Transverse colon (tissue), 4 donors: ENCODE results near the gene NUB1.

Experiments
- POLR2A ChIP-seq: fragments of 450-650 bp; IDR thresholded peaks from one replicate; pipeline ENCODE4 v1.6.1; 2016; ENCODE audit warnings: antibody characterized with exemption, mild to moderate bottlenecking, moderate library complexity
- POLR2AphosphoS5 ChIP-seq, 3 donors: sonication (generic); formaldehyde crosslinking; IDR thresholded peaks; one replicate each; pipeline ENCODE4 v1.6.1; 2016; ENCODE audit warnings: antibody characterized with exemption in 3 of 3
- TF ChIP-seq, protein P1 (sequence below), 5 experiments: fragments of 200-600 bp in 3 of 5; fragments of 450-650 bp in 2 of 5; sonication (generic) in 3 of 5; IDR thresholded peaks; 1 replicate in 2 of 5; 2 replicates in 3 of 5; pipeline ENCODE4 v1.5.1; 2016 to 2017; ENCODE audit warnings: antibody characterized with exemption in 5 of 5, inconsistent platforms in 3 of 5, mild to moderate bottlenecking in 2 of 5, moderate library complexity in 1 of 5

DNA sequence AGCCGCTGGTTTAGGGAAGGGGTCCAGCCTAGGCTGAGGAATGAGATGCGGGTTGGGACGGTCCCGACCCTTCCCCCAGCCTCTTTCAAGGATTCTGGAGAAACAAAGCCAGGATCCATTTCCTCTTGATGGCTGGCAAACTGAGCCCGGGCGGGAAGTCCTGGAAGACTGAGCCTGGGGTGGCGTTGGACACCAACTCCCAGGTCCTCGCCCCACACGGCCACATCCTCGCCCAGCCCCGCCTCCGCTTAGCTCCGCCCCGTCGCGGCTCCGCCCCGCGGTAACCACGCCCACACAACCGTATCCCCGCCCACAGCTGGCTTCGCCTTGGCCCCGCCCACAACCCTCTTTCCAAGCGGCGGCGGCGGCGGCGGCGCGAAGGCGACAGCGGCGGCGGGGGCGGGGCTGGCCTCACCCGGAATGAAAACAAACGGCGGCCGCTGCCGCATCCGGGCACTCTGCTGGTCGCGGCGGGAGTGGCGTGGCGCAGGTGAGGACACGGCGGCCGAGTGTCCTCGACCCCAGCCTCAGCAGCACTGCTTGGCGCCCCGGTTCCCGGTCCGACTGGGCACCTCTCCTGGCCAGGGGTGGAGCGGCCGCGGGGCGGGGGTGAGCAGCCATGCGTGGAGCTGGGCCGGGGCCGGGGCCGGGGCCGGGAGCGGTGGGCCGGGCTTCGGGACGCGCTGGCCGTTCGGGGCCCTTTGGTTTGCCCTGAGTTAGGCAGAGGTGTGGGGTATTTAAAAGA is at the start of gene NUB1:
- TF ChIP-seq, protein P1, sequence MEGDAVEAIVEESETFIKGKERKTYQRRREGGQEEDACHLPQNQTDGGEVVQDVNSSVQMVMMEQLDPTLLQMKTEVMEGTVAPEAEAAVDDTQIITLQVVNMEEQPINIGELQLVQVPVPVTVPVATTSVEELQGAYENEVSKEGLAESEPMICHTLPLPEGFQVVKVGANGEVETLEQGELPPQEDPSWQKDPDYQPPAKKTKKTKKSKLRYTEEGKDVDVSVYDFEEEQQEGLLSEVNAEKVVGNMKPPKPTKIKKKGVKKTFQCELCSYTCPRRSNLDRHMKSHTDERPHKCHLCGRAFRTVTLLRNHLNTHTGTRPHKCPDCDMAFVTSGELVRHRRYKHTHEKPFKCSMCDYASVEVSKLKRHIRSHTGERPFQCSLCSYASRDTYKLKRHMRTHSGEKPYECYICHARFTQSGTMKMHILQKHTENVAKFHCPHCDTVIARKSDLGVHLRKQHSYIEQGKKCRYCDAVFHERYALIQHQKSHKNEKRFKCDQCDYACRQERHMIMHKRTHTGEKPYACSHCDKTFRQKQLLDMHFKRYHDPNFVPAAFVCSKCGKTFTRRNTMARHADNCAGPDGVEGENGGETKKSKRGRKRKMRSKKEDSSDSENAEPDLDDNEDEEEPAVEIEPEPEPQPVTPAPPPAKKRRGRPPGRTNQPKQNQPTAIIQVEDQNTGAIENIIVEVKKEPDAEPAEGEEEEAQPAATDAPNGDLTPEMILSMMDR (IDR thresholded peaks at IDR 0.05), result peak in 2 of 5 experiments; percentile 5 to 23
- TF ChIP-seq POLR2A (peak; percentile 85), POLR2AphosphoS5 (IDR thresholded peaks at IDR 0.05) (peak; percentile 77 to 89 (median 88))
